ENCODE measurements around the gene INO80D.

The INO80D gene

GRCh38 chr2:205954707-205955106, 131.3 kb downstream of the INO80D start:
- in situ Hi-C loops (cut with MboI; ENCODE audit: low sequenced_read_pairs, unreplicated experiment) = no loop called here
- no peak for DNase-seq (ENCODE audit: low spot score)
- TF ChIP-seq CTCF (IDR thresholded peaks at IDR 0.05; ENCODE audit: borderline replicate concordance, control extremely low read depth, extremely low read depth, insufficient read depth, missing control alignments) = no peak

- no peak for TF ChIP-seq CTCF (IDR thresholded peaks at IDR 0.05; ENCODE audit: borderline replicate concordance, control extremely low read depth, extremely low read depth, insufficient read depth, missing control alignments)
- in situ Hi-C loops (cut with MboI; ENCODE audit: low sequenced_read_pairs, unreplicated experiment) = no loop called here
- no peak for DNase-seq (ENCODE audit: low spot score)
Measured at GRCh38 chr2:205952282-205952681, 133.7 kb downstream of the INO80D start.

GRCh38 chr2:205948883-205949282, 137.1 kb downstream of the INO80D start:
- in situ Hi-C loops (cut with MboI; ENCODE audit: low sequenced_read_pairs, unreplicated experiment) = no loop called here
- no peak for DNase-seq (ENCODE audit: low spot score)

GRCh38 chr2:205948496-205948837, 137.5 kb downstream of the INO80D start:
- no peak for DNase-seq (ENCODE audit: low spot score)
- in situ Hi-C loops (cut with MboI; ENCODE audit: low sequenced_read_pairs, unreplicated experiment) = no loop called here
- no peak for TF ChIP-seq CTCF (IDR thresholded peaks at IDR 0.05; ENCODE audit: borderline replicate concordance, control extremely low read depth, extremely low read depth, insufficient read depth, missing control alignments)

More at GRCh38 chr2:205948883-205949282, 137.1 kb downstream of the INO80D start:
- TF ChIP-seq CTCF (IDR thresholded peaks at IDR 0.05; ENCODE audit: borderline replicate concordance, control extremely low read depth, extremely low read depth, insufficient read depth, missing control alignments) = no peak

- in situ Hi-C loops (cut with MboI; ENCODE audit: low sequenced_read_pairs, unreplicated experiment) = no loop called here
Measured at GRCh38 chr2:205947621-205948495, 138.1 kb downstream of the INO80D start.

GRCh38 chr2:205946226-205946625, 139.7 kb downstream of the INO80D start:
- in situ Hi-C loops (cut with MboI; ENCODE audit: low sequenced_read_pairs, unreplicated experiment) = no loop called here
- no peak for DNase-seq (ENCODE audit: low spot score)

More at GRCh38 chr2:205947621-205948495, 138.1 kb downstream of the INO80D start:
- TF ChIP-seq CTCF (IDR thresholded peaks at IDR 0.05; ENCODE audit: borderline replicate concordance, control extremely low read depth, extremely low read depth, insufficient read depth, missing control alignments) = peak; percentile 84
- DNase-seq (ENCODE audit: low spot score) = peak; percentile 79

More at GRCh38 chr2:205946226-205946625, 139.7 kb downstream of the INO80D start:
- no peak for TF ChIP-seq CTCF (IDR thresholded peaks at IDR 0.05; ENCODE audit: borderline replicate concordance, control extremely low read depth, extremely low read depth, insufficient read depth, missing control alignments)
